NCI-H345 (cell line): ENCODE data around the gene ATXN7L1.

ENCODE experiments used
- DNase-seq: peaks from one replicate; lab custom pipeline; 2025; lab: John Stamatoyannopoulos, UW

ATXN7L1 gene, protein sequence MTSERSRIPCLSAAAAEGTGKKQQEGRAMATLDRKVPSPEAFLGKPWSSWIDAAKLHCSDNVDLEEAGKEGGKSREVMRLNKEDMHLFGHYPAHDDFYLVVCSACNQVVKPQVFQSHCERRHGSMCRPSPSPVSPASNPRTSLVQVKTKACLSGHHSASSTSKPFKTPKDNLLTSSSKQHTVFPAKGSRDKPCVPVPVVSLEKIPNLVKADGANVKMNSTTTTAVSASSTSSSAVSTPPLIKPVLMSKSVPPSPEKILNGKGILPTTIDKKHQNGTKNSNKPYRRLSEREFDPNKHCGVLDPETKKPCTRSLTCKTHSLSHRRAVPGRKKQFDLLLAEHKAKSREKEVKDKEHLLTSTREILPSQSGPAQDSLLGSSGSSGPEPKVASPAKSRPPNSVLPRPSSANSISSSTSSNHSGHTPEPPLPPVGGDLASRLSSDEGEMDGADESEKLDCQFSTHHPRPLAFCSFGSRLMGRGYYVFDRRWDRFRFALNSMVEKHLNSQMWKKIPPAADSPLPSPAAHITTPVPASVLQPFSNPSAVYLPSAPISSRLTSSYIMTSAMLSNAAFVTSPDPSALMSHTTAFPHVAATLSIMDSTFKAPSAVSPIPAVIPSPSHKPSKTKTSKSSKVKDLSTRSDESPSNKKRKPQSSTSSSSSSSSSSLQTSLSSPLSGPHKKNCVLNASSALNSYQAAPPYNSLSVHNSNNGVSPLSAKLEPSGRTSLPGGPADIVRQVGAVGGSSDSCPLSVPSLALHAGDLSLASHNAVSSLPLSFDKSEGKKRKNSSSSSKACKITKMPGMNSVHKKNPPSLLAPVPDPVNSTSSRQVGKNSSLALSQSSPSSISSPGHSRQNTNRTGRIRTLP

DNA sequence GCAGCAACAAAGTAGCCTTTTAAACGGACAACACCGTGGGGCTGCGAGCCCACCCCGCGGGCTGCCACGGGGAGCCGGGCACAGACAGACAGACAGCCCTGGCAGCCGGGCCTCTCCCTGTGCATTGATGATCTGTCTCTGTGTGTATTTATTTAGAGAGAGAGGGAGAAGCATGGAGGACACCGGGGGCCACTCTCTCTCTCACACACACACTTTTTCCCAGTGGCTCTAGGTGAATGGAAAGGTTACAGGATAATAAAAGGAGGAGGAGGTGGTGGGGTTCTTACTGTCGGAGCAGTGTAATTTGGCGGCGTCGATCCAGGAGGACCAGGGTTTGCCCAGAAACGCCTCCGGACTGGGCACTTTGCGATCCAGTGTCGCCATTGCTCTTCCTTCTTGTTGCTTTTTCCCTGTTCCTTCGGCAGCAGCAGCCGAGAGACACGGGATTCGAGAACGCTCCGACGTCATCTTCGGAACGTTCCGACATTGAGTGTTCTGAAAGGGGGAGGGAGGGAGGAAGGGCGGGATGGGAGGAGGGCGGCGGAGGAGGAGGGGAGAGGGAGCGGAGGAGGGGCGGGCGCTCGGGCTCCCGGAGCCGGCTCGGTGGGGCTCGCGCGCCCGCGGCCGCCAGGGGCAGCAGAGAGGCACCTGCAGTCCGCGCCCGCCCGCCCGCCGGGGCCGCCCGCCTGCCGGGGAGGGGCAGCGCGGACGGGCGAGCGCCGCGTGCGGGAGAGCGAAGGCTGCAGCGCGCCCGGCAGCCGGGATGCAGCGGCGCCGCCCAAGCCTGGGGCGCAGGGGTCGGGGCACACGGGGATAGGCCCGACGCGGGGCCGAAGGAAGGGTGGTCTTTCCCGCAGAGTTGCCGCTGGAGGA, at the start of gene ATXN7L1:
TSS of gene ATXN7L1 (minus strand) at position 509 of the 873 bp plus-strand sequence. CDS start at position 468, 41 bp downstream.
- DNase-seq = peak; percentile 93

DNA sequence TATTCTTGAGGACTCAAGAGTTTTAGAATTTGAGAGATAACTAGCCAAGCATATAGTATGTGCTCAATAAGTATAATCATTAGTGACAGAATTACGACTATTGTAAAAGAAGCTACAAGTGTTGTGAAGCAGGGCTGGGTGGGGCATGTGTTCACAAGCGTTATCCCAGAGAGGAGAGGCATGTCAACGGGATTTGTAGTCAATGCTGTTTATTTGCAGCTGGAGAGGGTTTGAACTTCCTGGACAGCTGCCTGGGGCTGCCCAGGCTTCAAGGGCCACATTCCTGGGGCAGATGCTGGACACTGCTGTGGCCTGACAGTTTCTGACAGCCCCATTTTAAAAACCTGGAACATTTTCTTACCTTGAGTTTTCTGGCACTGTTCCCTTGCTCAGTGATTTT, 49.7 kb upstream of the ATXN7L1 start:
- DNase-seq = no peak

DNA sequence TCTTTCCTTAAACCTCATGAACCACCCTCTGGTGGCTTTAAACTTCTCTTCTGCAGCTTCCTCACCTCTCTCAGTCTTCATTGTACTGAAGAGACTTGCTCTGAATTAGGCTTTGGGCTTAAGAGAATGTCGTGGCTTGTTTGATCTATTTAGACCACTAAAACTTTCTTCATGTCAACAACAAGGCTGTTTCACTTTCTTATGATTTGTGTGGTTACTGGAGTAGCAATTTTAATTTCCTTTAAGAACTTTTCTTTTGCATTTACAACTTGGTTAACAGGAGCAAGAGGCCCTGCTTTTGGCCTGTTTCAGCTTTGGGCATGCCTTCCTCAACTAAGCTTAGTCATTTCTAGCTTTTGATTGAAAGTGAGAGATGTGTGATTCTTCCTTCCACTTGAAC, 48.5 kb upstream of the ATXN7L1 start:
- DNase-seq = no peak

DNA sequence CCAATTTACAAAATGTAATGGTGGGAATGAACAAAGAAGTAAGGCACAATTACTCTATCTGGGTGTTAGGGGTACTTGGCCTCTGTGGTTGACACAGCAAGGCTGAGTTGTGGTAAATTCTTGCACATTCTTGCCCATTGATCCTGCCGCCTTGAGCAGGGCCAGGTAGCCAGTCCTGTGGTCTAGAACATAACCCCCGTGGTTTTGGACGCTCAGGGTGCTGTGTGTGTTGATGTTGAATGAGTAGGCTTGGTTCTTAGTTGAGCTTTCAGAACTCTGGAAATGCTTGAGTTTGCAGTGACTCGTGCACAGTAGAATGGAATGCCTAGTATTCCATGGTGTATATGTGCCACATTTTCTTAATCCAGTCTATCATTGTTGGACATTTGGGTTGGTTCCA, 44.4 kb upstream of the ATXN7L1 start:
- DNase-seq = no peak

DNA sequence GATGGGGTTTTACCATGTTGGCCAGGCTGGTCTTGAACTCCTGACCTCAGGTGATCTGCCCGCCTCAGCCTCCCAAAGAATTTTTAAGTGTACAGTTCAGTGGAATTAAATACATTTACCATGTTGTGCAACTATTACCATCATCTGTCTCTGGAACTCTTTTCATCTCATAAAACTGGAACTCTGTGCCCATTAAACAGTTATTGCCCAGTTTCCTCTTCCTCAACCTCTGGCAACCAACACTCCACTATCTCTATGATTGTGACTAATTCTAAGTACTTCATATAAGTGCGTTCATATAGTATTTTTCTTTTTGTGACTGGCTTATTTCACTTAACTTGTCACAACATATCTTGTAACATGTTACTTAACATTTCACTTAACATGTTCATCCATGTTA, 41.3 kb upstream of the ATXN7L1 start:
- DNase-seq = no peak

DNA sequence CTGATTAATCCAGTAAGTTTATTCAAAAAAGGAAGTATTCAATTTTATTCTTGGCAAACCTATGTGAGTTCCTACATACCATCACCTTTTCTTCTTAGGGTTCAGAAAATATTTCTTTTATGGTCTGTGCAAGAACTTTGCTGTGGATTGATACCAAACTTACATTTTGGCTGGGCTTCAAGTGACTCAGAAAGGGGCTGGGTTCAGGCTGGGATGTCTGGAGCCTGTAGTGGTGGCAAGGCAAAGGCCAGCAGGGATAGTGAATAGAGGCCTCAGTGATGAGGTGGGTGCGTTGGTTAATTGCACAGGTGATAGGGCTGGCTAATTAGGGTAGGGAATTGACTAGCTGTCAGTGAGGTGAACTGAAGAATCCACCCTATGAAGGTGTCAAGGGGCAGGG, 40.2 kb upstream of the ATXN7L1 start:
- DNase-seq = no peak

DNA sequence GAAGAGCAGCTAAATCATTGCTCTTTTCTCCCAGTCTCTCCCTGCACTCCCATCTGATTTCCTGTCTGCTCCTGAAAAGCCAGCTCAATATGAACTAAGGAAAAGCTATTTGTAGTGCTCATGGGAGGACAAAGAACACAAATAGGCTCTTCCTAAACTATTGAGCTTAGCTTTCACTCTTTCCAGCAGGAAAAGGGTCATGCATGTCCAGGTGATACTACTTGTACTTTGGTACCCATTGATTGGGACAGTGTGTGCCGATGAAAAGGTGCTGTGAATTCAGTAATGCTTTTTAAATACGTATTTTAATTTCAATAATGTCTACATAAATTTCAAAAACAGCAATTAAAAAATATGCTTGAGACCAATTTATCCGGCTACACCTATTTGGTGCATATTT, 37.5 kb upstream of the ATXN7L1 start:
- no peak for DNase-seq

DNA sequence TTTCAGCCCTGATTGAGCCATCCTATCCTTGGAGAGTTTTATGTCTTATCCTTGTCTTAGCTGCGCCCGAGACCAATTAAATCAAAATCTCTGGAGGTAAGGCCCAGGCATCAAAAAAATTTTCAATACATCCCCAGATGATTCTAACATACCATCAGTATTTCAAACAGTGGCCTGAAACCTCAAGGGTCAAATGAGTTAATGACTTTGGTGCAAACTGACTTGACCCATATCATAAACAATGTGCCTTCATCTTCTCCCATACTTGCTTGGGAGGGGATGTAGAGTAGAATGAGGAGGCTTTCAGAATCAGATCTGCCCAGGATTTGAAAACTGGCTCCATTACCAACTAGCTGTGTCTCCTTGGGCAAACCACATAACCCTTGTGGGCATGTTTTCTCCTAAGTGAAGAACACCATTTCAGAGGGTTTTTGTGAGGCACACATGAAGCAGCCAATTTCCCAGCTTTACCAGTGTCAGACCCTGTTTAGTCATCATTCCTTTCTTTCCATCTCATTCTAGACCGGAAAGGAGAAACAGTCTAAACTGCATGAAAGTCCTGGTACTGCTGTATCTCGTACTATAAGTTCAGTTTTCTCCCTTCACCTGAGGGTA, 35.7 kb upstream of the ATXN7L1 start:
- DNase-seq = no peak

DNA sequence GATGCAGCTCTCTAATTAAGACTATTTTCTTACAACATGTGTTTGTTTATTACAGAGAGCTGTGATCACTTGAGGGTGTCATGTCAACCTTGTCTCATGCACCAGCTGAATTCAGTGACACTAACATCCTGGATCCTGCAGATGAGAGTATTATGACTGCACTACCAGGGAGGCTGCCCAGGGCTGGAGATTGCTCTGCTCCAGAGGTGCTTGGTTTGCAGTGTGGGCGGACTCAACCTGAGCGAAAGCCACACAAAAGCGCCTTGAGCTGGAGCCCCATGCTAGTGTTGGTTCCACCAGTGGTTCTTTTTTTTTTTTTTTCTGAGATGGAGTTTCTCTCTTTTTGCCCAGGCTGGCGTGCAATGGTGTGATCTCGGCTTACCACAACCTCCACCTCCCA, 33.8 kb upstream of the ATXN7L1 start:
- DNase-seq = no peak

DNA sequence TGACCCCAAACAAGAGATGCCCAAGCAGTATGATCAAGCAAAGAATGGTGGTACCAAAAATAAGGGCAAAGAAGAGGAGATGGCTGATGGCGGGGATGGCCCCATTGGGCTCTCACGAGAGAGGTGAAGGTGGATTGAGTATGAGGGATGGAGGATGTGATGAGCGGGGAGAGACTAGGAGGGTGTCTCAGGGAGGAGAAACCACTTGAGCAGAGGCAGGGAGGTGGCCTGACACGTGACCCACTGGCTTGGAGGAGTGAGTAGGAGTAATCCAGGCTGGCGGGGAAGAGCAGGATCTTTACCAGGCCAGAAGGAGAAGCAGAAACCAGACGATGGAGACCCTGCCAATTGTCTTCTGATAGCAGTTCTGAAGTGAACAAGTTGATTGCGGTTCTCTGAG, 33.3 kb upstream of the ATXN7L1 start:
- no peak for DNase-seq

DNA sequence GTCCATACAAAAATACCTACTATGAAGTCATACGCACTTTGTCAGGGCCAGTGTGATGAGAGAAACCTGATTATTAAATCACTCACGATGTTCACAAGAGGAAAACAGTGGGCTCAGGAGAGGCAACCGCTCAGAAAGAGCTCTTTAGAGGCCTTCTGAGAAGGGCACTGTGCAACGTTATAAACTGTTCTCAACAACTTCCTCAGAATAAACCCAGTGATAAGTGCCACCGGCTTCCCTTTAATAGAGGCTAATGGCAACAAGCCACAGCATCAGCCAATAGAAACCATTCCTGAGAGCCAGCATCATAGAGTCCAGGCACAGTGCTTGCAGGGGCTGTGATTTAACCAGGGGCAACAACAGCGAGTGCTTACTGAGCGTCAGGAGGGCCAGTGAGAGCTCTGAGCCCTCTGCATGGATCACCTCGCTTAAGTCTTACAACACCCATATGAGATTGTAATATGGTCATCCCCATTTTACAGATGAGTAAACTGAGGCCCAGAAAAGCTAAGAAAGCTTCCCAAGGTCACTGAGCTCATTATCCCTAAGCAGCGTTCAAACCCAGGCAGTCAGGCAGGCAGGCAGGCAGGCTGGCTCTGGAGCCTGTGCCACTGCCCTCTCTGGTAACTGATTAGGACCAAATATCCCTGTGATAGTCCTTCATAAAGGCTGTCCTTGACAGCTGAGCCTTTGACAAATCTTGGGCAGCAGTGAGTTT, 30.9 kb upstream of the ATXN7L1 start:
- no peak for DNase-seq

DNA sequence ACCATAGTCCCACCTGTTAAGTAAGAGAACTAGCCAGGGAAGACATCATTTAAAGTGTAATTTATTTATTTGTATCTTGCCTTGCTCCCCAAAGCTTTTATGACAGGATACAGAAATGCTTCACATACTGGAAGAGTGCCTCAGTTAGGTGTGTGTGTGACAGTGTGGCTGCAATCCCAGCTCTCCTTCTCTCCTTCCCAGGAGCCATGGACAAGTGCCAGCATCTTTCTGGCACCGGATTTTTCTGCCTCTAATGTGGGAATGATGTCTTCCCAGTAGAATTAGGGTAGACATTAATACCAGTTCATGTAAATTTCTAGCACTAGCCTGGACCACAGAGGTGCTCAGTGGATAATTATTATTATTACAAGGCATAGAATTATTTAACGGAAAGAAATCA, 30.3 kb upstream of the ATXN7L1 start:
- DNase-seq = no peak

DNA sequence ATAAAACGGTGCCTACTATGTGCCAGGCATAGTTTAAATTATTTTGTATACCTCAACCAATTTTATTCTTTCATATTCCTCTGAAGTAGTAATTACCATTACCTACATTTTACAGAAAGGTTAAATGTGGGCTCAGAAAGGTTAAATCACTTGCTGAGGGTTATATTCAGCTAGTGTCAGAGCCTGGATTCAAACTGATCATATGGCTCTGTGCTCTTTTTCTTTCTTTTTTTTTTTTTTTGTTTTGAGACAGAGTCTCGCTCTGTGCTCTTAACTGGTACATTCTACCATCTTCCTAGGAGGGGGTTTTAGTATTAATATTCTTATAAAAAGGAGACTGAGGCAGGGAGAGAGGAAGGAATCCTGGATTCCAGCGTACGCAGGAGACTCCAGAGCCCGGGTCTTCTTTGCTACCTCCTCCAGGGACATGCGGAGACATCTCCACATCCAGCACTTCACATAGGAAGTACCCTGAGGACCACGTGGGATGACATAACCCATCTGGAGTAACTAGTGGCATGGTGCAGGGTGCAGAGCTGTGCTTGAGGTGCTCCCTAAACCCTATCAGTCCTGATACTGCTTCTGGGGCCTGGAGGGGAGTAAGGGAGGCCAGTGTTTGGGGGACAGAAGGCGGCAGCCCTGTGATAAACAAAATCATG, 29.6 kb upstream of the ATXN7L1 start:
- DNase-seq = no peak

DNA sequence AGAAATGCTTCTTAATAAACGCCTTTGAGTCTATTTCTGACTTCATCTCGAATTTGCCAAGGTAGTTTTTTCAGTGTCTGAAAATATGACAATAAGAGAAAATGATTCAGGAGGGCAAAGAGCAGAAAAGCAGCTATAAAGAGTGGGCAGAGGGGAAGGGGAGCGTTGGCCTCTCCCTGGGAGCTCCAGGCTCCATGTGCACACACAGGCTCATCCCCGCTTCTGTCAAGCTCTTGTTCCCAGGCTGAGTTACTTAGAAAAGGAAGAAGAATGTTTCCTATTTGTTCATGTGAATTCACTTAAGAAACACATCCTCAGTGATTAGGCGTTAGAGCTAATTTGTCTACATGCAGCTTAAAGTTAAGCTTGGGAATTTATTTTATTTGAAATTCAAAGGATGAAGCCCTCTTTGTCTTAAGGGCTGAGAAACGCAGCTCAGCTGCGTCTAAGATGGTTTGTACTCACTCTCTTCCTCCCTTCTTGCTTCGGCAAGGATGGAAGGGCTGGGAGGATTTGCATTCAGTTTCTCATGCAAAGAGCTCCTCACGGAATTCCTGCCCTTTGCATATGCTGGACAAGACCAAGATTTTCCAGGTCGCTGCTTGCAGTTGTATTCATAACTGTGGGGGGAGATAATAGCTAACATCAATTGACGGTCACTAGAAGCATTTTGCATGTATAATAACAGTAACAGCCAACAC, 29.0 kb upstream of the ATXN7L1 start:
- DNase-seq = no peak

DNA sequence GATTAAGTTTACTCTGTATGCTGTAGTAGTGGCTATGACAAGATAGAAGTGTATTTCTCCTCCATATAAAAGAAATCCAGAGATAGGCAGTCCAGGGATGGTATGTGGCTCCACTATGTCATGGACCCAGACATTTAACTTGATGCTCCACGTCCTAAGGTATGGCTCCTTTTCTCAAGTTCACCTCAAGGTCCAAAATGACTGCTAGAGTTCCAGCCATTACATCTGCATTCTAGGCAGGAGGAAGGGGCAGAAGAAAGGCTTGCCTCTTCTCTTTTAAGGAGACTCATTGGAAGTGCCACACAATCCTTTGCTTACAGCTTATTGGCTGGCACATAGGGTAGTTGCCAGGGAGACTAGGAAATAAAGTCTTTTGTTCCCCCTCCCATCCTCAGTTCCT, 27.7 kb upstream of the ATXN7L1 start:
- no peak for DNase-seq

DNA sequence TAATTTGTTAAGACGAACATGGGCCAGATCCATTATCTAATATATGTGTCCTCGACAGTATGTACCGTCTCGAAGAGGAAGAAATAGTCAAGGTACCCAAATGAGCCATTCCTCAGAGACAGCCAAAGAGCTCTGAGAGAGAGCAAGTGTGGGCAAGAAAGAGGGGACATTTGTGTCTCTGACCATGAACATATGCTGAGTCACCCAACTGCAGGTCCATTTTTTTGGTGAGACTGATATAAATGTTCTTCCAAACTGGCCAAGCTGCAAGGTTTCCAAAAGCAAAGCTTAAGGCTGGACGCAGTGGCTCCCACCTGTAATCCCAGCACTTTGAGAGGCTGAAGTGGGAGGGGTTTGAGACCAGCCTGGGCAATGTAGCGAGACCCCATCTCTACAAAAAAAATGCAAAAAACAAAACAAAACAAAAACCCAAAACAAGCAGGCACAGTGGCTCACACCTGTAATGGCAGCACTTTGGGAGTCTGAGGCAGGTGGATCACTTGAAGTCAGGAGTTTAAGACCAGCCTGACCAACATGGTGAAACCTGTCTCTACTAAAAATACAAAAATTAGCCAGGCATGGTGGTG, 26.0 kb upstream of the ATXN7L1 start:
- DNase-seq = no peak

DNA sequence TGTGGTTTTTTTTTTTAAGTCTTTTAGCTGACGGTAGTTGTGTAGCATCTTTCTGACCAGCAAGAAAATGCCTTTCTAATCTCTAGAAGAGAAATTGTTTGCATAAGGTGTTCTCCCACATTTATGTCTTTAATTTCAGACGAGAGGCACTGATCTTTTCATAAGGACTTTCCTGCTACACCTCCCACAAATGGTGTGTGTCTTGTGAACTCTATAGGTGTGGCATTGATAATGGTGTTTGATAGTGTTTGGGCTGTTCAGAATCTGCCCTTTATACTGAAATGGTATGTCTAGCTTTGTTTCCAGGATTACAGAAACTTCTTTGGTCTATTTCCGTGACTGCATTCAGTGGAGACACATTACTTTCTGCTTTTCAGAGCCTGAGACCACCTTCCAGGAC, 21.6 kb upstream of the ATXN7L1 start:
- DNase-seq = no peak

DNA sequence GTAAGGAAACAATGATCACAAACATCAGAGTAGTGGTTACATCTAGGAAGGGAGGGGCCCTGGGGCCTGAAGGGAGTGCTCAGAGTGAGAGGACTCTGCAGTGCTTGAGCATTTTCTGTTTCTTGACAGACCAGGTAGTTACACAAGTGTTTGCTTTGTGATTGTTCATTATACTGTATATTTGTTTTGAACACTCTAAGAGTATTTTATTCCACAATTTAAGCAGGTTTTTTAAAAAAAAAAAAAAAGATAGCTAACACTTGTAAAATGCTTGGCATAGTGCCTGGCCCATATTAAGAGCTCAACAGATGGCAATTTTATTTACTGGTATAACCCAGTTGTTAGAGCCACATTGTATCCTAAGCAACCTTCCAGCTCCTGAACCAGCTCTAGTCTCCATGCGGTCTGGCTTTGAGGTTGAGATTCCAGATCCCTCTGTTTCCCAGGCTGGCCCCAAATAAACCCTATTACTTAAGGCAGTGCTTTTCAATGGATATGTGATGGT, 20.1 kb upstream of the ATXN7L1 start:
- DNase-seq = peak; percentile 86

DNA sequence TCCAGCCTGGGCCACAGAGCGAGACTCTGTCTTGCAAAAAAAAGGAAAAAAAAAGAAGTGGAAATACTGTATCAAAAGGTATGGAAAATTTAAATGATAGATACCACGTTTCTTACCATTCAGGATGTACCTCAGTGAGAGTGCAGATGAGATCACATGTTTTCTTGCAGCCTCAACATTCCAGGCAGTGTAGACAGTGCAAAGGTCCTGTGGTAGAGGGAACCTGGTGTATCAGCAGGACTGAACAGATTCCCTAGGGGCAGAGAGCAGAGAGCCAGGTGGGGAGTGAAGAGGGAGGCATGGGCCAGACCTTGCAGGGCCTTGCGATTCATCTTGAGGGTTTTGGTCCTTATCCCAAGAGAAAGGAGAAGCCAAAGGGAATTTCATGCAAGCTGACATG, 17.7 kb upstream of the ATXN7L1 start:
- DNase-seq = no peak
